ENCODE data around the gene SLC20A1.

Gene SLC20A1

GRCh38 chr2:112709703-112710102 lies 64.0 kb downstream of the SLC20A1 start:
- DNase-seq (ENCODE audit: low read depth in 3 of 3): no peak

GRCh38 chr2:112710956-112711750 lies 65.4 kb downstream of the SLC20A1 start:
- no peak for DNase-seq (ENCODE audit: low read depth in 3 of 3)

GRCh38 chr2:112712465-112712864 lies 66.7 kb downstream of the SLC20A1 start:
- DNase-seq (ENCODE audit: low read depth in 3 of 3): no peak

GRCh38 chr2:112712903-112713584 lies 67.3 kb downstream of the SLC20A1 start:
- peak; percentile 36 to 62 (median 61) for DNase-seq (ENCODE audit: low read depth in 3 of 3)
